Esophagus squamous epithelium (tissue), 4 donors: ENCODE measurements around the gene KCNK10.

Experiments
- POLR2A ChIP-seq, 4 donors: fragments of 450-650 bp; IDR thresholded peaks; one replicate each; pipeline ENCODE4 v1.6.1; 2017; ENCODE audit warnings: antibody characterized with exemption in 4 of 4, mild to moderate bottlenecking in 4 of 4, moderate library complexity in 3 of 4
- TF ChIP-seq, protein P1 (sequence below), 6 experiments: fragments of 450-650 bp in 4 of 6; fragments of 200-600 bp in 2 of 6; sonication (generic) in 2 of 6; IDR thresholded peaks; one replicate each; pipeline ENCODE4 v1.5.1; 2016 to 2019; ENCODE audit warnings: antibody characterized with exemption in 6 of 6, mild to moderate bottlenecking in 4 of 6, moderate library complexity in 4 of 6

DNA sequence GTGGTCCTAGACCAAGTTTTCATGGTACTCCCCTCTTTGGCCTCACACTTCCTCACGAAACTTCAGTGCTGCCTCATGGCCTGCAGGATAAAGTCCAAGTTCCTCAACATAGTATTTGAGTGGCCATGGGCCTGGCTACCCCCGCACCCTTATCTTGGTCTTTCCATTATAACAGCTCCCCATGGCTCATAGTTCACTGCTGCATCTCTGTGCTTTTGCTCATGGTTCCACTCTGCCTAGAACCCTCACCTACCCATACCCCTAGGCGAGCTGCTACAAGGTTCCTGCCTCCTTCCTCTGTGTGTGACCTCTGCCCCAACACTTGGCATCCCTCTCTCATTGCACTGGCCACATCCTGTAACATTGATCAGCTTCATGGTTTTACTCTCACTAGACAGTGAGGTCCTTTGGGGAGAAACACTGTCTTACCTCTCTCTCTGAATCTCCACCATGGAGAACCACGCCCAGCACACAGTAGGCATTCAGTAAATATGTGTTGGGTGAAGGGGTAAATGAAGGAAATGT lies 159.3 kb downstream of the KCNK10 start:
- TF ChIP-seq, protein P1, sequence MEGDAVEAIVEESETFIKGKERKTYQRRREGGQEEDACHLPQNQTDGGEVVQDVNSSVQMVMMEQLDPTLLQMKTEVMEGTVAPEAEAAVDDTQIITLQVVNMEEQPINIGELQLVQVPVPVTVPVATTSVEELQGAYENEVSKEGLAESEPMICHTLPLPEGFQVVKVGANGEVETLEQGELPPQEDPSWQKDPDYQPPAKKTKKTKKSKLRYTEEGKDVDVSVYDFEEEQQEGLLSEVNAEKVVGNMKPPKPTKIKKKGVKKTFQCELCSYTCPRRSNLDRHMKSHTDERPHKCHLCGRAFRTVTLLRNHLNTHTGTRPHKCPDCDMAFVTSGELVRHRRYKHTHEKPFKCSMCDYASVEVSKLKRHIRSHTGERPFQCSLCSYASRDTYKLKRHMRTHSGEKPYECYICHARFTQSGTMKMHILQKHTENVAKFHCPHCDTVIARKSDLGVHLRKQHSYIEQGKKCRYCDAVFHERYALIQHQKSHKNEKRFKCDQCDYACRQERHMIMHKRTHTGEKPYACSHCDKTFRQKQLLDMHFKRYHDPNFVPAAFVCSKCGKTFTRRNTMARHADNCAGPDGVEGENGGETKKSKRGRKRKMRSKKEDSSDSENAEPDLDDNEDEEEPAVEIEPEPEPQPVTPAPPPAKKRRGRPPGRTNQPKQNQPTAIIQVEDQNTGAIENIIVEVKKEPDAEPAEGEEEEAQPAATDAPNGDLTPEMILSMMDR (IDR thresholded peaks at IDR 0.05), result no peak
- no peak for TF ChIP-seq POLR2A (IDR thresholded peaks at IDR 0.05)
